ENCODE results near the gene RPH3AL. TPM values are rescaled to one million over a fixed set of nuclear protein-coding genes. Genes with fewer than 3 reads are reported as not detected.

RPH3AL gene
- total RNA-seq, 1 donor from 2014 or later, result 40.8 TPM

DNA sequence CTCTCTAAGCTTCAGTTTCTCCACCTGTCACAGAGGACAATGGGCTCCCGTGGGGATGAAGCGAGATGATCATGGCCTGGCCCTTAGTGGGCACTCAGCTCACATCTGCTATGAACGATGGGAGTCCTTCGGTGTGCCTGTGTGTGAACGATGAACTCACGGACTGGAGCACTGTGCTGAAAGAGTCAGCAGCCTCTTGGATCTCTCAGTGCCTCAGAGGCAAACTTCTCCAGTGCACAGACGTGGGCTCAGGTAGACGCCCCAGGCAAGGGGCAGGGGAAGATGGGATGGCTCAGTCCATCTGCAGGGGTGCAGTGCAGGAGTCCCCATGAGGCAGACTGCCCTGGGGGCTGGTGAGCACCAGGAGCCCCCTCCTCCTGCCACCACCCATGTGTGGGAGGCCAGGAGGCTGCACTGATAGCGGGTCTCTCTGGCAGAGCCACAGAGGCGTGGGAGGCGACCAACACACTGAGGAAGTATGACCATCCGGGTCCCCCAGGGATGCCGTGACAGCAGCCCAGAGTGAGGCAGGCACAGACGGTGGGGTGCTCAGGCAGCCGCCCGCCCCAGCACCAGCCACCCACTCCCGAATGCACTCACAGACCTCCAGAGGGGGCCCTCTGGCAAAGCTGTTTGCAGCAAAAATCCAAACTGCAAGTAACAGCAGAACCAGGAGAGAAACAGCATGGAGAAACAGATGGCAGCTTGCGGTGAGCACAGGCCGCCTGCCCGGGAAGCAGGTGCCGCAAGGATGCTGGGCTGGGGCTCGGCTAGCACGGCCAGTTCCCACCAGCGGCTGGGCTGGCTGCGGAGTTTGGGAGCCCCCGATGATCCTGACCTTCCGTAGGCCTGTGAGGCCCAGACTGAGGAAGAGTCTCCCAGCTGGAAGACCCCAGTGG, 82.7 kb downstream of the RPH3AL start:
- TF ChIP-seq, protein P1, sequence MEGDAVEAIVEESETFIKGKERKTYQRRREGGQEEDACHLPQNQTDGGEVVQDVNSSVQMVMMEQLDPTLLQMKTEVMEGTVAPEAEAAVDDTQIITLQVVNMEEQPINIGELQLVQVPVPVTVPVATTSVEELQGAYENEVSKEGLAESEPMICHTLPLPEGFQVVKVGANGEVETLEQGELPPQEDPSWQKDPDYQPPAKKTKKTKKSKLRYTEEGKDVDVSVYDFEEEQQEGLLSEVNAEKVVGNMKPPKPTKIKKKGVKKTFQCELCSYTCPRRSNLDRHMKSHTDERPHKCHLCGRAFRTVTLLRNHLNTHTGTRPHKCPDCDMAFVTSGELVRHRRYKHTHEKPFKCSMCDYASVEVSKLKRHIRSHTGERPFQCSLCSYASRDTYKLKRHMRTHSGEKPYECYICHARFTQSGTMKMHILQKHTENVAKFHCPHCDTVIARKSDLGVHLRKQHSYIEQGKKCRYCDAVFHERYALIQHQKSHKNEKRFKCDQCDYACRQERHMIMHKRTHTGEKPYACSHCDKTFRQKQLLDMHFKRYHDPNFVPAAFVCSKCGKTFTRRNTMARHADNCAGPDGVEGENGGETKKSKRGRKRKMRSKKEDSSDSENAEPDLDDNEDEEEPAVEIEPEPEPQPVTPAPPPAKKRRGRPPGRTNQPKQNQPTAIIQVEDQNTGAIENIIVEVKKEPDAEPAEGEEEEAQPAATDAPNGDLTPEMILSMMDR (conservative IDR thresholded peaks at IDR 0.05; ENCODE audit: low read depth, low read length), result no peak
- no peak overlapping the region for H3K4me3 ChIP-seq (ENCODE audit: low read depth, low read length)
- no peak for DNase-seq (ENCODE audit: low read depth)

DNA sequence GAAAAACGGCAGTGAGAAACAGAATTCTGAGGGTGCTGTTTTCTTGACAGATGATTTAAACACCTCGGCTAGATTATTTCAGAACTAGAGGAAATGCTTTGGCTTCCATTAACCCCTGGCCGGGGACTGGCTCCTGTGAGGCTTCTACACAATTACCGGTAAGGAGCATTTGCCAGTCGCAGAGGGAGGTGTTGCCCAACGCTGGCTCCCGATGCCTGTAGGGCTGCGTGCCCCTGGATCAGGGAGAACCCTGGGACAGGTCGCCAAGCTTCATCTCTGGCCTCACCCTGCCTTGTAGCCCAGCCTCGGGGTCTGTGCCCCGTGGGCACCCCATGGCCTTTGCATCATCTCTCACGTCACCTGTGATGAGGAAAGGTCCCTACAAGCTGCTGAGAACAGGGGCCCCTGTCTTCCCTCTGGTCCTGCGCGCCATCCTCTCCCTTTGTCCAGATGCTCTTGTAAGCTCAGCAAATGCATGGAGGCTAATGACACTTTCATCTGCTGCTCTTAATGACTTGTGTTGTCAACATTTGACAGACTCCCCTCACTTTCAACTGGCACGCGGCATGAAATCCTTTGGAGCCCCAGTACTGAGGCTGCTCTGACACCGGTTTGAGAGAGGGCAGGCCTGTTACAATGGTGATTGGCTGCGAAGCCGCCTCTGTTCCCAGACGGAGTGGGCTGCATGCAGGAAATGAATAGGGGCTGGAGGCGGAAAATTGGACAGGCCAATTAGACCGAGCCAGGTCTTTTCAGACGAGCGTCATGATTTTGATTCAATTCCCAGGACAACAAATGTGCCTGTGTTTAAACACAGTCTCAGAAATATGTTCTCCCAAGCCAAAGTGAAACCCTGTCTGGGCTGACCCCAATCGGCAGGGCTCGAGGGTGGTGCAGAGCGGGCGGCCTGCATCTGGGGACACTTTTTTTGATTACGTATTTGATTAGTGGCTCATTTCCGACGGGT, 85.6 kb downstream of the RPH3AL start:
- H3K4me3 ChIP-seq (ENCODE audit: low read depth, low read length), result no peak overlapping the region
- no peak for DNase-seq (ENCODE audit: low read depth)
- TF ChIP-seq, protein P1 (conservative IDR thresholded peaks at IDR 0.05; ENCODE audit: low read depth, low read length), result no peak

DNA sequence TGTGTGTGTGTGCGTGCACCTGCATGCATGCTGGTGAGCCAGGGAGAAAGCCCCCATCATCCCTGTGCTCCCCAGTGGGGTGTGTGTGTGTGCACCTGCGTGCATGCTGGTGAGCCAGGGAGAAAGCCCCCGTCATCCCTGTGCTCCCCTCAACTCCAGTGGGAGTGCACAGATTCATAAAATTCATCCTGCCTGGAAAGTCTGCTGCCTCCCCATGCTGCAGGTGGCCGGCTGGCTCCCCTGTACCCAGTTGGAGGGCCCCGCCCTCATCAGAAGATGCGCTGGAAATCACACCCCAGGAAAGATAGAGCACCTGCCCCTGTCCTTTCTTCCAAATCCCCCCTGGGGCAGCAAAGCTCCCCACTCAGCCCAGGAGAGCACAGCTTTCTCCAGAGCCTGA, 86.4 kb downstream of the RPH3AL start:
- TF ChIP-seq, protein P1 (conservative IDR thresholded peaks at IDR 0.05; ENCODE audit: low read depth, low read length), result no peak
- DNase-seq (ENCODE audit: low read depth), result no peak
- no peak overlapping the region for H3K4me3 ChIP-seq (ENCODE audit: low read depth, low read length)

DNA sequence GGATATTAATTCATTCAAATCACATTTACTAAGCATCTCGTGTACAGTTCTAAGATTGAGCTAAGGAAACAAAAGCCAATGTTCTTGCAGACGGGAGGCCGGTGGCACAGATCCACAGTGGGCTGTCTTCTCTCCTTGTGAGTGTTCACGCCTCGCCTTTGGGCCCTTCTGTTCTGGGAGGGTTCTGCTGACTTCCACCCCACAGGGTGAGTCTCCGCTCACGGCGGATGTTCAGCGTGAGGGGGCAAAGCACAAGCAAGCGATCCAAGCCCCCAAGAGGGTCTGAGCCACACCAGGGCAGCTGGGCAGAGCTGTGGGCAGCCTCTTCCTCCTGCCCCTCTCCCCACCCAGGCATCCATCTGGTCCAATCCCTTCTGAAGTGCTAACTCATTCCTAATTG, 86.9 kb downstream of the RPH3AL start:
- no peak overlapping the region for H3K4me3 ChIP-seq (ENCODE audit: low read depth, low read length)
- DNase-seq (ENCODE audit: low read depth), result no peak
- TF ChIP-seq, protein P1 (conservative IDR thresholded peaks at IDR 0.05; ENCODE audit: low read depth, low read length), result no peak

DNA sequence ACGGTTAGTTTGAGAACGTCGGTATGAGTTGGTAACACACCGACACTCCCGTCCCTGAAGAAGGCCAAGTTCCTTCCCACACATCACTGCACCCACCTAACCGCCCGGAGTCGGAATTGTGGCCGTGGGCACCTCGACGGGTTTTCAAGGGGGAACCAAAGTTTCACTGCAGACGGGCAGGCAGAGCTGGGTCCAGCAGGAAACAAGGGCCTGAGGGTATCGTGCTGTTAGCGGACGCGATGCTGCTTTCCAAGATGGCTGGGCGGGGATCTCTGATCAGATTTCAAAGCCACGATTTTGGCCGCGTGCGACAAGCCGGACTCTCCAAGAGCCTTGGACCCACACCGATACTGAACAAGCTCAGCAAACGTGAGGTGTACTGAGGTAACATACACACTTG, 88.8 kb downstream of the RPH3AL start:
- no peak overlapping the region for H3K4me3 ChIP-seq (ENCODE audit: low read depth, low read length)
- no peak for DNase-seq (ENCODE audit: low read depth)
- TF ChIP-seq, protein P1 (conservative IDR thresholded peaks at IDR 0.05; ENCODE audit: low read depth, low read length), result no peak

DNA sequence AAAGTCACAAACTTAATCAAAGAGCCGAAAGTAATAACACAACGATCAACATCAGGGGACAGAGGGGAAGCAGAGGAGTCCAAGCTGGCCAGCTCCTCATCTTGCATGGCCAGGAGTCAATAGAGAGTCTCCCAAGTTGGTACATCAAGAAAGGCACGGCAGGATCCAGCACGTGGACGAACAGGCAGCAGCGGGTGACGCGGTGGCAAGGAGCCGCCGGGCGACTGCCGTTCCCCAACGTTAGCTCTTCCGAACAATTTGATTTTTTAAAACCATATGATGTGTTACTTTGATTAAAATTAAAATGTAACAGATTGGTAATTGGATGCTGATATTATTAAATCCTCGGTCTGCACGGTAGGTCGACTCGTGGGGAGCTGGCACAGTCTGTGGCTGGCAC, 89.3 kb downstream of the RPH3AL start:
- TF ChIP-seq, protein P1 (conservative IDR thresholded peaks at IDR 0.05; ENCODE audit: low read depth, low read length), result no peak
- DNase-seq (ENCODE audit: low read depth), result no peak
- no peak overlapping the region for H3K4me3 ChIP-seq (ENCODE audit: low read depth, low read length)

All from epithelial cell of proximal tubule (primary cell).